ENCODE data around the gene DCUN1D3. TPM values are rescaled to one million over a fixed set of nuclear protein-coding genes. Genes with fewer than 3 reads are reported as not detected.

DCUN1D3 gene
- total and polyA plus RNA-seq, 7 donors, result 2.2 to 19.6 (median 8.6) TPM

Other genes starting within 250 kb of the DCUN1D3 start
- gene ACSM1, start 202.7 kb downstream of the DCUN1D3 start, total RNA-seq, result under 1 TPM in 2 of 4 donors, not detected in 2; 0.15 to 0.48 TPM
- gene ACSM1, start 202.7 kb downstream of the DCUN1D3 start, polyA plus RNA-seq, result under 1 TPM in 1 of 3 donors, not detected in 2; 0.29 TPM
- gene THUMPD1, start 158.5 kb downstream of the DCUN1D3 start, total RNA-seq, result 10 to 100 TPM; 15.2 to 29.5 (median 23.4) TPM
- gene THUMPD1, start 158.5 kb downstream of the DCUN1D3 start, polyA plus RNA-seq, result 10 to 100 TPM; 13.0 to 20.5 (median 14.9) TPM
- 1 to 10 TPM in 2 of 4 donors, under 1 TPM in 2; 0.34 to 6.5 (median 2.4) TPM for gene ACSM3, start 136.3 kb downstream of the DCUN1D3 start, total RNA-seq
- under 1 TPM; 0.13 to 0.86 (median 0.56) TPM for gene ACSM3, start 136.3 kb downstream of the DCUN1D3 start, polyA plus RNA-seq
- gene ERI2, start 93.9 kb downstream of the DCUN1D3 start, total RNA-seq, result 1 to 10 TPM; 4.2 to 9.5 (median 7.9) TPM
- gene ERI2, start 93.9 kb downstream of the DCUN1D3 start, polyA plus RNA-seq, result 10 to 100 TPM in 1 of 3 donors, 1 to 10 TPM in 2; 3.6 to 14.9 (median 5.4) TPM
- gene REXO5, start 93.8 kb downstream of the DCUN1D3 start, total RNA-seq, result 1 to 10 TPM in 1 of 4 donors, under 1 TPM in 3; 0.63 to 1.4 (median 0.92) TPM
- 1 to 10 TPM; 1.1 to 1.8 (median 1.2) TPM for gene REXO5, start 93.8 kb downstream of the DCUN1D3 start, polyA plus RNA-seq
- gene LYRM1, start 413 bp upstream of the DCUN1D3 start, total RNA-seq, result 10 to 100 TPM; 27.2 to 47.9 (median 32.7) TPM
- 10 to 100 TPM; 33.6 to 54.0 (median 53.8) TPM for gene LYRM1, start 413 bp upstream of the DCUN1D3 start, polyA plus RNA-seq

Data from psoas muscle (tissue), 7 donors.